Head of caudate nucleus (tissue), 42 donors: ENCODE results near the gene RARB.
A peak's percentile ranks its signal among the peaks of the same experiment; 100 is the strongest.

Experiments
- DNase-seq, 42 donors: peaks; one replicate each; pipeline versions ENCODE4 v3.0.0 to v3.0.0-alpha.2; 2020 to 2021; ENCODE audit warnings: mixed read lengths in 7 of 42
- intact Hi-C: fragments of 100-400 bp; cut with DNase I; formaldehyde crosslinking; loops from one replicate; pipeline ENCODE4 v1.15.0; 2022

The RARB gene

DNA sequence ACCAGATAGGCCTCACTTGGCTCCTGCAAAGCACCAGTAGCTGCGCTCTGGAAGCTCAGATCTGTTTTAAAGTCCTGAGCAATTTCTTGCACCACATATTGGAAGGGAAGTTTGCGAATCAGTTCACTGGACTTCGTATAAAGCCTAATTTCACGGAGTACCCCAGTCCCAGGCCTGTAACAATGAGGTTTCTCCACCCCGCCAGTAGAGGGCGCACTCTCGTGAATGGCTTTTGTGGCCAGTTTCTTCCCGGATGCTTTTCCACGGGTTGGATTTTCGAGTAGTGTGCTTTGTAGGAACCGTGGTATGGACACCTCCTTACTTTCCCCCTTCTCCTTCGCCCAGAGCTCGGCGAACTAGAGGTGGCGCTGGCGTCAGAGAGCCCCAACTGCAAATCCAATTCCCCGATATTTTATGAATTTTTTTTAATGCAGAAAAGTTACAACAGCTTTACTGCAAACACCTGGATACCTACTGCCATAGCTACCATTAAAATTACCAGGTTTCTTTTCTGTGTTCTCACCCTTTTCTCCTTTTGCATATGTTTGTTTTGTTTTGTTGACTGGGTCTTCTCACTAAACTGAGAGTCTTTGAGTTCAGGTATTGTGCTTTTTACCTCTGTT is 13.3 kb downstream of the RARB start:
- intact Hi-C loops = no loop called here
- no peak for DNase-seq

GRCh38 chr3:25442486-25442885 is 14.4 kb downstream of the RARB start:
- intact Hi-C loops = no loop called here
- no peak for DNase-seq

DNA sequence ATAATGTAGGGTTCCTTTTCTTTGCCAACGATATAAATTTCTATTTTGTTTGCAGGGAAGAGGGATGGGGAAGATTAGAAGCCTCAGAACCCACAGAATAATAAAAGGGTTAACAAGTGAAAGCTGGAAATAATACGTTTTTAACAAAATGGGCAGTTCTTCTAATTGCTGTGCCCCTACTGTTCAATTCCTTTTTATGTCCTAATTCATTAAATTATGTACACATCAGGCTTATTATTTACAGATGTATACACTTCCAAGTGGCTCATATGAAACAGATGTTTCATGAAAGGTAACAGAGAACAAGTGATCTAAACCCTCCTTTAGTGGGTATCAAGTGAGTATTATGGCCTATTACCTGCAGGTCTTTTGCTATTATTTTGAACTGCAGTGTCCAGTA is 16.2 kb downstream of the RARB start:
- DNase-seq = no peak
- intact Hi-C loops = no loop called here

GRCh38 chr3:25445731-25446130 is 17.7 kb downstream of the RARB start:
- intact Hi-C loops = loop anchor here (1.0 kb wide), 1 partner anchor 11 kb away; no protein-coding TSS in a partner anchor
- no peak for DNase-seq

GRCh38 chr3:25447285-25447684 is 19.2 kb downstream of the RARB start:
- intact Hi-C loops = no loop called here
- DNase-seq = no peak

DNA sequence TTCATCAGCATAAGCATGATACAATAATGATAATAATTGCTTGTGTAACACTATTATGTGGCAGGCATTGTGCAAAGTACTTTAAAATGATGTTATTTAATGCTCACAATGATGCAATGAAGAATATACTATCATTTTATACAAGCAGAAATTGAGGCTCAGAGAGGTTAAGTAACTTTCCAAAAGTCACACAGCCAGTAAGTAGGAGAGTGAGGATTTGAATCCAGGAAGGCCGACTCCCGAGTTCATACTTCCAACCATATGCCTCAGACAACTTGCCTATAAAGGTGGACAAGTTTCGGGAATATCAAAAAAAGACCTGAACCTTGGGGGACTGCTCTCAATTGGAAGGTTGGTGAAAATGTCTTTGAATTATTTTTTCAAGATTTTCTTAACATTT is 19.9 kb downstream of the RARB start:
- no peak for DNase-seq
- intact Hi-C loops = no loop called here

GRCh38 chr3:25448750-25449692 is 21.0 kb downstream of the RARB start:
- DNase-seq = peak; percentile 35 to 80 (median 64)
- intact Hi-C loops = no loop called here

- DNase-seq = no peak
- intact Hi-C loops = no loop called here
Observed at GRCh38 chr3:25449857-25450256, 21.8 kb downstream of the RARB start.

GRCh38 chr3:25452192-25452591 is 24.1 kb downstream of the RARB start:
- no peak for DNase-seq
- intact Hi-C loops = no loop called here

DNA sequence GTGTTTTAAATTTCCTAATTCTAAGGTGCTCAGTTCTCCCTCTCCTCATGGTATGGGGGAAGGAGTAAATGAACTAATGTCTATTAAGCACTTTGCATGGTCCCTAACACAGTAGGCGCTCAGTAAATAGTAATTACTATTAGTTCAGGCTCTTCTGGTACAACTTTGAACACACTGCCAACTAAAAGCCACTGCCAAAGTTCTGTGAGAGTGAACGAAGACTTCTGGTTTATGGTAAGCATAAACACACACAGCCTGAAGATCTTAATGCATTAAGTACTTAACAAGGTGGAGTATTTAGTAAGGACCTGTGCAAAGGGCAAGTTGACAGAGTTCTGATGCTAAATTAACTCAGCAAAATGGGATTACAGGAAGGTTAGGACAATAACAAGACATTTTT is 24.7 kb downstream of the RARB start:
- no peak for DNase-seq
- intact Hi-C loops = no loop called here

- intact Hi-C loops = no loop called here
- no peak for DNase-seq
Observed at GRCh38 chr3:25453619-25454004, 25.5 kb downstream of the RARB start.

GRCh38 chr3:25454005-25454927 is 26.2 kb downstream of the RARB start:
- intact Hi-C loops = no loop called here

DNA sequence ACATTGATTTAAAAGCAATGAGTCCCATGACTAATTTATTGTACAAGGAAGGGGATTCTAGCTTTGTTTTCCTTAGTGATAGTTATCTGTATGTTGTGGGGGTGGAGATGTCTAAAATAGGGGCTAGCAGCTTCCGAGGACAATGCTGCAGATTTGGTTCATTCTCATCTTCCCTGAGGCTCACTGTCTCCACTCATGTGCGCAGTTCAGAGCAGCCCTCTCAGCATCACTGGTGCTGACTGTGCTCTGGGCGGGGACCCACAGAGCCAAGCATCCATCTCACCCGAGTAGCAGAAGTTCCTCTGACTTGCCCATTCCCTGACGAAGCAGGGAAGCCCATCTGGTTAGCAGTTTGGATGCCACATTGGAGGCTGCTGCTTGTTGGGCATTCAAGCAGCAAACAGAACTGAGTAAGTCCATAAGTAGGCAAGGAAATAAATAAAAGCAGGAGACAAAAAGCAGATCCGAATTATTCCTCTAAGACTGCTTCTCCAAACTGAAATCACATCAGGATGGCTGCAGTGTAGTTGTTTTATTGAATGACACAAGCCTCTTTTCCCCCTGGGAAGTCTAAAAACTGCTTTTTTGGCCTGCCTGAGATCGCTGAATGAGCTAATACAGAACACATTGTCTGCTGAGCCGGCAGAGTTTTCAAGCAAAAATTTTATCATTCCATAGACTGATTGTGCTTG is 27.5 kb downstream of the RARB start:
- peak in 37 of 42 donors; percentile 28 to 77 (median 45) for DNase-seq
- intact Hi-C loops = no loop called here

More at GRCh38 chr3:25454005-25454927, 26.2 kb downstream of the RARB start:
- peak in 5 of 42 donors; percentile 36 to 45 (median 42) for DNase-seq

GRCh38 chr3:25456723-25457670 is 28.9 kb downstream of the RARB start:
- intact Hi-C loops = no loop called here
- no peak for DNase-seq

GRCh38 chr3:25457671-25458419 is 29.8 kb downstream of the RARB start:
- DNase-seq = no peak
- intact Hi-C loops = no loop called here

DNA sequence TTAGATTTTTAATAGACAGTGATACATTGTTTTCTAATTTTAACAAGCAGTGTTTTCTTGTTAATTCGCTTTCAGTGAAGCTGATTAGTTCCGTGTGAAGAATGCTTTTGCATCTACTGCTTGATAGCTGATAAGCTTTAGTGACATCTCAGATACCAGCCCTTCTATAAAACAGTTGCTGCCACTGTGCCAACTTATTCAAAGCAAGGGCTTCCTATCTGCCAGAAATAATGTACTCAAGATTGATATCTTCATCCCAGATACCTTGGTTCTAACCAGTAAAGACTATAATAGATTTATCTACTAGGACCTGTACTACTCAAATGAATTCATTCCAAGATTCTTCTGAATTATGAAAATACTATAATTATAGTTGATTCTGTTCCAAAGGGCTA is 30.4 kb downstream of the RARB start:
- no peak for DNase-seq
- intact Hi-C loops = no loop called here

DNA sequence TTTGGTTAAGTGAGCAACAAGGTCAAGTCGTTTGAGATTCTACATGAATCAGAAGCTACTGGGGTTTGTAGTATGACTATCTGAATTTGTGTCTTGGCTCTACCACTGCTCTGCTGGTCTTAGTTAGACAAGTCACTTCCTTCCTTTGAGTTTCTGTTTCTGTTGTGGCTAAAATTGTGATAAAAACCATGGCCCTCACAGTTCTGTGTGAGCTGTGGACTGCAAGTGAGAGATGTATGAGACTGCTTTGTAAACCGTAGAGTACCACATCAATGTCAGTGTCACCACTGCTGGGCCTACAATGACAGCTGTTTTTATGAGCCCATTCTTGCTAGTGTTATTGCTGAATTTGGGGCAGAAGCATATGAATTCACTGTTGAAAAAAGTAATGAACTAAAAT is 32.7 kb downstream of the RARB start:
- intact Hi-C loops = no loop called here
- no peak for DNase-seq
